Fibroblast of lung (primary cell): ENCODE measurements around the gene IFI16.

Experiments
- CTCF ChIP-seq, 2 donors: IDR thresholded peaks in 1 of 2; conservative IDR thresholded peaks in 1 of 2; 1 replicate in 1 of 2; 2 replicates in 1 of 2; pipeline ENCODE4 v1.5.1; 2011 to 2012; ENCODE audit warnings: low read length in 2 of 2, control low read depth in 1 of 2, inconsistent platforms in 1 of 2, low read depth in 1 of 2, mild to moderate bottlenecking in 1 of 2
- EZH2 ChIP-seq: IDR thresholded peaks from 2 replicates; pipeline ENCODE4 v1.5.1; 2012; ENCODE audit warnings: low read length, control low read depth, mild to moderate bottlenecking; ENCODE audit errors: missing control alignments

GRCh38 chr1:159051436-159051835, 41.7 kb downstream of the IFI16 start:
- no peak for TF ChIP-seq EZH2
- TF ChIP-seq CTCF (conservative IDR thresholded peaks at IDR 0.05 in 1 of 2, IDR thresholded peaks at IDR 0.05 in 1 of 2; ENCODE audit: low read depth in 1 of 2, low read length in 2 of 2) = no peak
